K562 (cell line): ENCODE measurements around the gene CACNA2D2. TPM values are rescaled to one million over a fixed set of nuclear protein-coding genes. Genes with fewer than 3 reads are reported as not detected.

Source experiments
- ARID3B ChIP-seq: fragments of 250-450 bp; sonication (Bioruptor Pico); IDR thresholded peaks from 2 replicates; pipeline ENCODE4 v1.4.0; 2020; ENCODE audit warnings: borderline replicate concordance
- CTCFL ChIP-seq: IDR thresholded peaks from 2 replicates; pipeline ENCODE4 v1.6.1; 2011; ENCODE audit warnings: borderline replicate concordance, low read depth, mild to moderate bottlenecking, moderate library complexity, low read length; ENCODE audit not compliant: insufficient read depth, poor library complexity, severe bottlenecking
- FOXJ3 ChIP-seq: sonication (generic); formaldehyde crosslinking; IDR thresholded peaks from 2 replicates; pipeline ENCODE4 v1.4.0; 2020; ENCODE audit warnings: mild to moderate bottlenecking, missing genetic modification reagents
- HCFC1 ChIP-seq: IDR thresholded peaks from 2 replicates; pipeline ENCODE4 v1.6.1; 2012; ENCODE audit warnings: low read depth, low read length, improper control_type of control experiment
- NELFE ChIP-seq: IDR thresholded peaks from 2 replicates; pipeline ENCODE4 v1.6.1; 2011; ENCODE audit warnings: mild to moderate bottlenecking; ENCODE audit not compliant: insufficient read depth, insufficient read length
- PRMT5 ChIP-seq: sonication (generic); formaldehyde crosslinking; IDR thresholded peaks from 2 replicates; pipeline ENCODE4 v1.5.0; 2020; ENCODE audit warnings: missing genetic modification reagents
- RFX5 ChIP-seq: IDR thresholded peaks from 2 replicates; pipeline ENCODE4 v1.6.1; 2011; ENCODE audit warnings: low read depth, mild to moderate bottlenecking, improper control_type of control experiment, low read length
- SMARCE1 ChIP-seq: fragments of 450-650 bp; IDR thresholded peaks from 2 replicates; pipeline ENCODE4 v1.7.1; 2016; ENCODE audit warnings: mild to moderate bottlenecking
- TAF7 ChIP-seq: fragments of 450-650 bp; IDR thresholded peaks from 2 replicates; pipeline ENCODE4 v1.6.1; 2016; ENCODE audit warnings: missing genetic modification characterization, missing compliant biosample characterization
- TFAP4 ChIP-seq: sonication (generic); formaldehyde crosslinking; IDR thresholded peaks from 2 replicates; pipeline ENCODE4 v1.8.0; 2022; ENCODE audit warnings: missing genetic modification reagents, mild to moderate bottlenecking, moderate library complexity, borderline replicate concordance
- ZBTB11 ChIP-seq, 3 experiments: fragments of 200-800 bp in 1 of 3; fragments of 250-450 bp in 1 of 3; fragments of 450-650 bp in 1 of 3; sonication (Bioruptor Pico) in 1 of 3; sonication (Bioruptor generic) in 1 of 3; formaldehyde crosslinking in 1 of 3; IDR thresholded peaks; 2 replicates each; pipeline versions ENCODE4 v1.6.1 to v1.8.0; 2016 to 2022; ENCODE audit warnings: mild to moderate bottlenecking in 2 of 3, missing genetic modification characterization in 2 of 3, missing compliant biosample characterization in 1 of 3, moderate library complexity in 1 of 3
- ZFP91 ChIP-seq: sonication (generic); formaldehyde crosslinking; IDR thresholded peaks from 2 replicates; pipeline ENCODE4 v1.8.0; 2022; ENCODE audit warnings: mild to moderate bottlenecking, missing genetic modification reagents
- ZNF431 ChIP-seq: sonication (generic); formaldehyde crosslinking; IDR thresholded peaks from 2 replicates; pipeline ENCODE4 v1.8.0; 2022; ENCODE audit warnings: mild to moderate bottlenecking, missing genetic modification reagents
- ZNF449 ChIP-seq: fragments of 250-450 bp; sonication (Bioruptor Pico); IDR thresholded peaks from 2 replicates; pipeline ENCODE4 v1.8.0; 2022; ENCODE audit warnings: moderate library complexity, mild to moderate bottlenecking, inconsistent platforms
- polyA plus RNA-seq, 8 experiments: library from polyadenylated mRNA; depleted of rRNA in 4 of 8; stranded (reverse) in 5 of 8; unstranded in 3 of 8; fragments of >200 nt; fragmentation: Nextera tagmentation in 2 of 8; fragmentation: Illumina TruSeq in 1 of 8; extraction: Ambion mirVana in 2 of 8; extraction: Trizol in 1 of 8; gene quantifications; 2 replicates each; pipeline versions ENCODE4 v1.2.1 to v1.2.3, GENCODE V29; 2011 to 2014; ENCODE audit warnings: inconsistent platforms in 1 of 8, missing spikeins in 1 of 8
- total RNA-seq, 7 experiments: library from RNA; depleted of rRNA in 6 of 7; stranded (reverse); fragments of >200 nt in 6 of 7; fragmentation: Illumina TruSeq in 2 of 7; extraction: Trizol in 2 of 7; gene quantifications; 2 replicates each; pipeline versions ENCODE4 v1.2.1 to v1.2.3, GENCODE V29; 2011 to 2021; ENCODE audit warnings: low replicate concordance in 1 of 7

Gene CACNA2D2
- total and polyA plus RNA-seq, 9 of the 15 experiments (the other 6 are each of a cell fraction or from before 2014, with no cell fraction given) = 0.11 to 0.58 (median 0.36) TPM; not detected in 2

- TF ChIP-seq ARID3B (no peak), ZFP91 (CRISPR knock-in tag) (no peak), ZNF431 (CRISPR knock-in tag) (no peak), TAF7 (no peak), ZNF449 (CRISPR knock-in tag) (no peak), PRMT5 (CRISPR knock-in tag) (no peak), NELFE (no peak), TFAP4 (CRISPR knock-in tag) (peak; percentile 97), RFX5 (no peak), ZBTB11 (CRISPR knock-in tag; IDR thresholded peaks at IDR 0.05) (peak; percentile 39 to 91 (median 62); a peak in 3 of 6 replicates), CTCFL (no peak), HCFC1 (peak; percentile 98), FOXJ3 (CRISPR knock-in tag) (no peak), SMARCE1 (no peak)
Observed at GRCh38 chr3:50350527-50351322, 152.7 kb downstream of the CACNA2D2 start, which contains the start of the genes CYB561D2 and NPRL2 (continued).
